CD4-positive, alpha-beta T cell treated with Interleukin-6 for 4 hours (primary cell): ENCODE data around the gene EDDM3A.
"Not testable (repeated sequence)": the region's sequence is repeated elsewhere in the genome, so short reads cannot be mapped to it uniquely, and the experiment has no call there.

ENCODE experiments used
- DNase-seq: peaks from one replicate; pipeline ENCODE4 v3.0.0-alpha.2; 2020; ENCODE audit warnings: mixed read lengths

Gene EDDM3A

GRCh38 chr14:20745571-20746358 lies at the start of gene EDDM3A:
TSS of gene EDDM3A (plus strand) at chr14:20745887. CDS start at chr14:20747581, 1,694 bp downstream.
- DNase-seq: no peak

DNA sequence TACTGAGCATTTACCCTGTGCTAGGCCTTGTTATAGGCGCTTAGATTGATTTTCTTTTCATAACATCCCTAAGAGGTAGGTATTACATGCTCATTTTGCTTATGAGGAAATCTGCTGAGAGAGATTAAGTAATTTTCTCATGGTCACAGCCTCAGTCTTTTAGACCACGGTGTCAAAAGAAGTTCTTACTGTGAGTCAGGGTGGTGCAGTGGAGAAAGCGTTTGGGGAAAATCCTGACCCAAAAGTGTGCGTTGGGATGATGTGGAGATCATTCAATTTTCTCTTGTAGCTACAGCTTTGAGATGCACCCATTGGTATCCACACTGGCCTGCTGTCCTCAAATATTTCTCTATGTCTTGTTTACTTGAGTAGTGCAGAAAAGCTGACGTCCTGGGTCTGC lies 48.9 kb upstream of the EDDM3A start:
- DNase-seq: no peak

GRCh38 chr14:20697273-20698017 lies 48.2 kb upstream of the EDDM3A start:
- peak; percentile 68 for DNase-seq

DNA sequence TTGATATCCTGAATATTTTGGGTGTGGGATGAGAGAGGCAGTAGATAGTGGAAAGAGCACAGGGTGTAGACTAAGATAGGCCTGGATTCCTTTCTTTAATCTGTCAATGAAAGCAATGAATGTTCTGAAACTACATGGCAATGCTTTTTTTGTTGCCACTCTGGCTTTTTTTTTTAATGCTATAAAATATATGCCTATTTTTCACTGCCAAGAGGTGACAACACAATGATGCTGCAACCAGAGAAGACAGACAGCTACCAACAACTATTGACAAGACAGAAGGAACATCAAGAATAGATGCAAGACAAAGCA lies 47.7 kb upstream of the EDDM3A start:
- DNase-seq: no peak

GRCh38 chr14:20698934-20699333 lies 46.8 kb upstream of the EDDM3A start:
- no peak for DNase-seq

DNA sequence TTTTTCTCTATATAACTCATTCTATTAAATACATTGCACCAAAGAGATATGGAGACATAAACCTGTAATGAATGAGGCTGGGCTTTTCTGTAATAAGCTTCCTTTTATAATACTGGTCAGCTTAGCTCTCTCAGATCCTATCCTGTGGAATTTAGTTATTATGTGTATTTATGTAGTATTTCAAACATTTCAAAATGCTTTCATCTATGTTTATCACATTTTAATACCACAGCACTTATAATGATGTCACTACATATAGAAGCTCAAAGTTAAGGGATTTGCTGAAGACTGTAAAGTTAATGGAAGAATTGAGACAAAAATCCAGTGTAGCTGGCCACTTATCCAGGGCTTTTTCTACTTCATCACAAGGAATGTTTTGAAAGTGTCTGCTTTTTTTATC lies 45.8 kb upstream of the EDDM3A start:
- no peak for DNase-seq

- not testable (repeated sequence) for DNase-seq
These were observed 44.7 kb upstream of the EDDM3A start for GRCh38 chr14:20700965-20701364.

GRCh38 chr14:20706657-20707355 lies 38.9 kb upstream of the EDDM3A start:
- DNase-seq: no peak

- no peak for DNase-seq
These were observed 38.1 kb upstream of the EDDM3A start for GRCh38 chr14:20707622-20708021.

- DNase-seq: no peak
These were observed 34.4 kb upstream of the EDDM3A start for GRCh38 chr14:20711261-20711660.

GRCh38 chr14:20711685-20712084 lies 34.0 kb upstream of the EDDM3A start:
- no peak for DNase-seq

DNA sequence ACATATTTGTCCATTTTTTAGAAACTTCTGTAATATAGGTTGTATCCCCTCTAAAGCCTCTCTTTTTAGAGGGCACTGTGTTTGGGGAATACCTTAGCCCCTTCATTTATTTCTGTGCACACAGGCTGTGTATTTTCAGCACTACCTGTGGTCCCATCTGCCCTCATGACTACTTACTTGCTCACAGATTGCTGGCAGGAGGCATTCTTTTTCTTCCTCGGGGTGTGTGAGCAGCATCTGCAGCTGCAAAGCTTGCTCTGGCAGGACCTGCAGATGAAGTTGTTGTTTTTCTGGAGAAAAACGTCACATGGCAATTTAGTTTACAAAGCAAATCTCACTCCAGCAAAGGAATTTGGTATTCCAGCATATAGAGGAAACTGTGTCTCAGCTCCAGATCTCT lies 32.8 kb upstream of the EDDM3A start:
- no peak for DNase-seq

GRCh38 chr14:20714593-20715250 lies 31.0 kb upstream of the EDDM3A start:
- no peak for DNase-seq

- DNase-seq: no peak
These were observed 25.9 kb upstream of the EDDM3A start for GRCh38 chr14:20719777-20720176.

GRCh38 chr14:20720741-20721140 lies 24.9 kb upstream of the EDDM3A start:
- DNase-seq: no peak

DNA sequence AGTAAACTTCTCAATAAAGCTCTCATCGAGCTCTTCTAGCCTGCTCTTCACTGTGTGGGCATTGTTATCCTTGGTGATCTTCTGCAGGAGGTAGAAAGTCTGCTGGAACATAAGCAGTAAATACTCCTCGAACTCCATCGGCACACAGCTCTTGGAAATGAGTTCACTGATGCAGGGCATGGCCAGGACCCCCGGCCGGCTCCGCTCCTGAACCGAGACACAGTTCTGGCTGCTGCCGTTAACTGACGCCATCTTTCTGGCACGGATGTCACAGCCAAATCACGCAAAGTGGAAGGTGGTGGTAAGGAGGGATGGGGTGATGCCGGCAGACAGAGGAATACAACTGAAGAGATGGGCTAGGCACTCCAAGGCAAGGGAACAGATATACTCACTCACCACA lies 23.7 kb upstream of the EDDM3A start:
- no peak for DNase-seq

DNA sequence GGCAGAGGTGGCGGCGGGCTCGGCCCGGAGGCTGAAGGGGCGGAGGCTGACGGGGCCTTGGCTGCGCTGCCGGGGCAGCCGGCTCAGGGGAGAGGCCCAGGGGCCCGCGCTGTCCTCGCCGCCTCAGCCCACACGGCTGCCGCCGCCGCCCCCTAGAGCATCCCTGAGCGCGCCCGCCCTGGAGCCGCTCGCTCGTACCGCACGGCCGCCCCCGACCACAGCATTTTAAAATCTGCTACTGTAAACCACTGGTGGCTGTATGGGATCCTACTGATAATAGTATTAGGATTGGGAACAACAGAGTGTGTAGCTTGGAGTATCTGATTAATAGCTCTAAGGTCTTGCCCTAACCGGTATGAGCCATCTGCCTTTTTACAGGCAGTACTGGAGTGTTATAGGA lies 22.2 kb upstream of the EDDM3A start:
- DNase-seq: no peak

DNA sequence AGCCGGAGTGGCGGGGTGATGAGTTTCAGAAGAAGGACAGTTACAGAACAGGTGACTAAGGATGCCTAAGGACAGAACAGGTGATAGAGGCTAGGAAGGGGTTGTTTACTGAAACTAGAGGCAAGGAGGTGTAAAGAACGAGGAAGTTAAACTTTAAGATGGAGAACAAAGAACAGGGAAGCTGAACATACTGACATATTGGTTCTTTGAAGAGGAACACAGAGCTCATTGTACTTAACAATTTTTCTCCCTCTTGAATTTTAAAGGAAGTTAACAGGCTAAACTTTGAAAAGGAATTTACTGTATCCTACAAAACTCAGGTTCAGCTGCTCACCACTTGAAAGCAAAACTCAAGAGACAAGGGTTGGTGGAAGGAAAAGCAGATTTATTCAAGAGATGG lies 19.6 kb upstream of the EDDM3A start:
- not testable (repeated sequence) for DNase-seq

- no peak for DNase-seq
These were observed 19.2 kb upstream of the EDDM3A start for GRCh38 chr14:20726531-20726930.

DNA sequence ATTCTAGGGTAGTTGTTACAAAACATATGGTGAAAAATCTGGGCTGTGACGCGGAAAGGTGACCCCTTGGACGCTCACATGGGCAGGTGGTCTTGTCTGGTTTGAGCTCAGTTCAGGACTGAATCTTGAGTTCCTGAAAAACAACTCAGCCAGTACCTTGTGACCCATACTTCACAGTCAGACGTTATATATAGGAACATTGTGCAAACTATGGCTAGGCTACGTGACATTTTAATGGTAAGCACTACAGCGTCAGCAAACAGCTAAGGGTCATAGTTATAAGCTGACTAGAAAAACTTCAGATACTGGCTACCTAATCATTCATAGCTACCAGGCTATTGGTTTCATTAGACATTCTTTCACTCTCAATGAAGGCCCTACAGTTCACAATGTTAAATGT lies 14.8 kb upstream of the EDDM3A start:
- DNase-seq: no peak

GRCh38 chr14:20732477-20732876 lies 13.2 kb upstream of the EDDM3A start:
- no peak for DNase-seq

- DNase-seq: no peak
These were observed 12.6 kb upstream of the EDDM3A start for GRCh38 chr14:20732979-20733635.
